Heart left ventricle (tissue), 13 donors: Measurements from ENCODE around the gene XCL1.

ENCODE experiments used
- CTCF ChIP-seq, 12 donors: fragments of 200-600 bp; sonication (generic) in 4 of 12; IDR thresholded peaks; one replicate each; pipeline versions ENCODE4 v1.5.0 to v1.8.0; 2018 to 2022; ENCODE audit warnings: antibody characterized with exemption in 12 of 12, mild to moderate bottlenecking in 5 of 12
- POLR2A ChIP-seq, 2 donors: fragments of 450-650 bp; IDR thresholded peaks; one replicate each; pipeline ENCODE4 v1.6.1; 2017; ENCODE audit warnings: antibody characterized with exemption in 2 of 2, mild to moderate bottlenecking in 2 of 2, moderate library complexity in 2 of 2
- donor health status: ischemic (EF 13 %, LVEDD 7.1; RV severe dilation, severe dysfunction).
- donor health status: DM: no; HTN: yes; CAD: no.
- donor health status: DM: no; HTN: no; CAD: no.
- donor health status: ischemic (EF 25% LVEDD 6.9; RV normal size, moderate dysfunction).
- donor health status: ischemic (EF 25% LVEDD 5.7; RV mildly dilated, moderate dysfunction).
- donor health status: ischemic (EF 35%, LVEDD 5.7; RV mildly dilated, moderate dysfunction).
- donor health status: nonischemic (EF 11% LVEDD 7.7; RV severe dilation, severe dysfunction).
- donor health status: DM: yes; HTN: yes; CAD: no.
- donor health status: PGD.
- donor health status: ischemic (EF 29% LVEDD 5.4; RV normal size, mild dysfunction).
- donor health status: nonischemic (EF 23%, LVEDD 6.1; RV moderate dilation, normal function).

GRCh38 chr1:168535536-168535935 is 40.9 kb upstream of the XCL1 start:
- TF ChIP-seq CTCF (IDR thresholded peaks at IDR 0.05) (no peak), POLR2A (IDR thresholded peaks at IDR 0.05) (no peak)
